ENCODE results near the gene SERPINB12. TPM values are rescaled to one million over a fixed set of nuclear protein-coding genes. Genes with fewer than 3 reads are reported as not detected.

The SERPINB12 gene
- total and polyA plus RNA-seq, 2 donors (not counting 3 experiments of a cell fraction or from before 2014, with no cell fraction given): not detected

- ChIA-PET CTCF (interaction anchor here (1.0 to 6.1 kb wide), 3 partner anchors 9 to 64 kb away, joined by 3 to 78 read pairs (median 5); no protein-coding TSS in a partner anchor), POLR2A (no interaction called here)
- intact Hi-C loops (cut with micrococcal nuclease) (loop anchor here (5.0 kb wide), 2 partner anchors 272 to 362 kb away; no protein-coding TSS in a partner anchor), dilution Hi-C loops (cut with MboI; ENCODE audit: extremely low pct_ligation_motif_present, low sequenced_read_pairs) (no loop called here)
- Histone ChIP-seq H3K9me3 (replicated peaks; ENCODE audit: control insufficient read depth, insufficient read depth, low read length) (no peaks in the 10 kb centered on the region), H3K9ac (replicated peaks; ENCODE audit: extremely low read depth, insufficient read depth, low read length) (no peak overlapping the region), H3K4me1 (ENCODE audit: control insufficient read depth, extremely low read depth, insufficient read depth, low read length) (no peaks in the 10 kb centered on the region), H4K20me1 (replicated peaks; ENCODE audit: control insufficient read depth, extremely low read depth, insufficient read depth, low read length) (no peaks in the 10 kb centered on the region), H3K79me2 (ENCODE audit: control insufficient read depth, insufficient read depth, low read length) (no peaks in the 10 kb centered on the region), H3K4me3 (replicated peaks in 1 of 3; ENCODE audit: insufficient read depth in 1 of 3, low read depth in 1 of 3, low read length in 3 of 3) (no peak overlapping the region), H2AFZ (ENCODE audit: low read depth, low read length) (no peak overlapping the region), H3K4me2 (ENCODE audit: insufficient read depth, low read length) (no peak overlapping the region), H3K9me1 (replicated peaks; ENCODE audit: control insufficient read depth, extremely low read depth, insufficient read depth, low read length) (no peaks in the 10 kb centered on the region), H3K27ac (ENCODE audit: insufficient read depth, low read depth, low read length) (no peak overlapping the region), H3K27me3 (ENCODE audit: control insufficient read depth in 2 of 2, insufficient read depth in 2 of 2, low read length in 2 of 2) (no peaks in the 10 kb centered on the region), H3K36me3 (ENCODE audit: control insufficient read depth in 2 of 2, extremely low read depth in 1 of 2, insufficient read depth in 2 of 2, low read length in 2 of 2) (no peaks in the 10 kb centered on the region)
- TF ChIP-seq POLR2A (IDR thresholded peaks at IDR 0.05; ENCODE audit: low read depth, low read length) (no peak), FOS (IDR thresholded peaks at IDR 0.05; ENCODE audit: borderline replicate concordance, insufficient read depth, low read length) (no peak), GATA2 (IDR thresholded peaks at IDR 0.05; ENCODE audit: insufficient read depth, insufficient read length, low read depth, low read length) (no peak)
- FAIRE-seq (no peak), DNase-seq (ENCODE audit: low read depth, low spot score) (no peak)
- no TSS peak for BruUV-seq (replicated peaks)
Measured at GRCh38 chr18:63575681-63576080, 33.5 kb downstream of the SERPINB12 start.

- H3K36me3 ChIP-seq (ENCODE audit: control insufficient read depth in 2 of 2, extremely low read depth in 1 of 2, insufficient read depth in 2 of 2, low read length in 2 of 2): no peaks in the 10 kb centered on the region
- H3K4me1 ChIP-seq (ENCODE audit: control insufficient read depth, extremely low read depth, insufficient read depth, low read length): no peaks in the 10 kb centered on the region
- FAIRE-seq (peak; percentile 83), DNase-seq (ENCODE audit: low read depth, low spot score) (peak; percentile 53)
- no TSS peak for BruUV-seq (replicated peaks)
- no peaks in the 10 kb centered on the region for H4K20me1 ChIP-seq (replicated peaks; ENCODE audit: control insufficient read depth, extremely low read depth, insufficient read depth, low read length)
- CTCF ChIA-PET: interaction anchor here (0.7 to 6.1 kb wide), 29 partner anchors 8 to 562 kb away, joined by 3 to 78 read pairs (median 5); partner anchors contain the start of genes SERPINB11 and SERPINB13
- no peak overlapping the region for H3K4me2 ChIP-seq (ENCODE audit: insufficient read depth, low read length)
- no peak overlapping the region for H3K27ac ChIP-seq (ENCODE audit: insufficient read depth, low read depth, low read length)
- no peaks in the 10 kb centered on the region for H3K9me1 ChIP-seq (replicated peaks; ENCODE audit: control insufficient read depth, extremely low read depth, insufficient read depth, low read length)
- no peaks in the 10 kb centered on the region for H3K79me2 ChIP-seq (ENCODE audit: control insufficient read depth, insufficient read depth, low read length)
- dilution Hi-C loops (cut with MboI; ENCODE audit: extremely low pct_ligation_motif_present, low sequenced_read_pairs): no loop called here
- H2AFZ ChIP-seq (ENCODE audit: low read depth, low read length): no peak overlapping the region
- no peak overlapping the region for H3K4me3 ChIP-seq (replicated peaks in 1 of 3; ENCODE audit: insufficient read depth in 1 of 3, low read depth in 1 of 3, low read length in 3 of 3)
- no peaks in the 10 kb centered on the region for H3K9me3 ChIP-seq (replicated peaks; ENCODE audit: control insufficient read depth, insufficient read depth, low read length)
- POLR2A ChIA-PET: no interaction called here
- TF ChIP-seq CTCF (IDR thresholded peaks at IDR 0.05; ENCODE audit: extremely low read depth in 1 of 2, insufficient read depth in 1 of 2, low read depth in 1 of 2, low read length in 2 of 2) (peak; percentile 52 to 63), GATA2 (IDR thresholded peaks at IDR 0.05; ENCODE audit: insufficient read depth, insufficient read length, low read depth, low read length) (no peak), FOS (IDR thresholded peaks at IDR 0.05; ENCODE audit: borderline replicate concordance, insufficient read depth, low read length) (no peak), POLR2AphosphoS5 (IDR thresholded peaks at IDR 0.05; ENCODE audit: insufficient read depth, low read depth, low read length) (no peak), MAX (IDR thresholded peaks at IDR 0.05; ENCODE audit: insufficient read depth, insufficient read length) (no peak), EZH2 (IDR thresholded peaks at IDR 0.05; ENCODE audit: borderline replicate concordance, low read depth, low read length, severe bottlenecking) (no peak), MYC (IDR thresholded peaks at IDR 0.05; ENCODE audit: low read depth, low read length) (no peak), POLR2A (IDR thresholded peaks at IDR 0.05; ENCODE audit: low read depth, low read length) (no peak), JUN (IDR thresholded peaks at IDR 0.05; ENCODE audit: borderline replicate concordance, insufficient read depth, insufficient read length, low read depth) (no peak)
- intact Hi-C loops (cut with micrococcal nuclease): loop anchor here (1.0 to 5.0 kb wide), 3 partner anchors 60 to 359 kb away; no protein-coding TSS in a partner anchor
- H3K27me3 ChIP-seq (ENCODE audit: control insufficient read depth in 2 of 2, insufficient read depth in 2 of 2, low read length in 2 of 2): no peaks in the 10 kb centered on the region
- no peak overlapping the region for H3K9ac ChIP-seq (replicated peaks; ENCODE audit: extremely low read depth, insufficient read depth, low read length)
Measured at GRCh38 chr18:63578357-63578958, 36.3 kb downstream of the SERPINB12 start.

All from endothelial cell of umbilical vein (primary cell).